ENCODE data around the gene CHSY1. TPM values are rescaled to one million over a fixed set of nuclear protein-coding genes. Genes with fewer than 3 reads are reported as not detected.

CHSY1 gene
- total RNA-seq, 2 experiments from 2014 or later = 5.0 to 14.3 TPM

DNA sequence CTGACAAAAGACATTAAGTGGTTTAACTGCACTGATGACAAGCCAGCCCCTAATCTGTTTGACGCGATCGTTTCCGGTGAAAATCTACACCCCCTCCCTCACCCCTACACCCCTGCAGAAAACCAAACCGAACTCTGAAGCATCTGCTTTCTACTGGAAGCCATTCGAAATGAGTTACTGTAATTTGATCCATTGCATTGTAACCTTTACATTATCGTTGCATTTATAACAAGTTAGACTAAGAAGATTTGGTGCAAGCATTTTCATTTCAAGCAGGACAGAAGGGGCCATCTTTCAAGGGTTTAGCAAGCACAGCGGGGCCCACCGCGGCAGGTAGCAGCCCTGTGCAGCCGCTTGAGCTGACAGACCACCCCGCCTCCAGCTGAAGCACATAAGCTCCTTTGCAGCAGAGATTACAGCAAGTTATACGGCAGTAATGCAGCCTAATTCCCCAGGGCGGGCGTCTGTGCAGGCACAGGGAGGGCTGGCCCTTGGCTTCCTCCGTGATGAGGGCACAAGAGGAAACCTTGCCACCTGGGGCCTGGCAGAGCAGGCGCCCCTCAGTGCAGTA, 79.3 kb downstream of the CHSY1 start:
- ChIA-PET CTCF (ENCODE audit: unreplicated experiment) (no interaction called here), POLR2A (interaction anchor here (0.9 kb wide), 1 partner anchor 69 kb away, joined by 3 read pairs; no protein-coding TSS in a partner anchor)
- Histone ChIP-seq H3K4me3 (ENCODE audit: low read depth, low read length, poor library complexity, severe bottlenecking) (no peak overlapping the region), H3K27ac (ENCODE audit: low read depth, low read length, poor library complexity, severe bottlenecking) (no peak overlapping the region), H3K4me2 (ENCODE audit: low read length) (no peak overlapping the region), H3K9me2 (ENCODE audit: insufficient read depth, low read length) (no peaks in the 10 kb centered on the region), H3K4me1 (ENCODE audit: insufficient read depth, low read length, poor library complexity, severe bottlenecking) (no peaks in the 10 kb centered on the region), H3K79me2 (ENCODE audit: insufficient read depth, low read depth, low read length) (no peaks in the 10 kb centered on the region), H3K9me3 (ENCODE audit: low read length) (no peaks in the 10 kb centered on the region), H3K36me3 (ENCODE audit: insufficient read depth, low read length) (no peaks in the 10 kb centered on the region), H4K20me1 (ENCODE audit: insufficient read depth, low read length) (no peaks in the 10 kb centered on the region), H2AFZ (ENCODE audit: low read length) (no peak overlapping the region)
- TF ChIP-seq EZH2phosphoT487 (IDR thresholded peaks at IDR 0.05; ENCODE audit: borderline replicate concordance, low read depth, low read length) = no peak
- TF ChIP-seq, protein P1, sequence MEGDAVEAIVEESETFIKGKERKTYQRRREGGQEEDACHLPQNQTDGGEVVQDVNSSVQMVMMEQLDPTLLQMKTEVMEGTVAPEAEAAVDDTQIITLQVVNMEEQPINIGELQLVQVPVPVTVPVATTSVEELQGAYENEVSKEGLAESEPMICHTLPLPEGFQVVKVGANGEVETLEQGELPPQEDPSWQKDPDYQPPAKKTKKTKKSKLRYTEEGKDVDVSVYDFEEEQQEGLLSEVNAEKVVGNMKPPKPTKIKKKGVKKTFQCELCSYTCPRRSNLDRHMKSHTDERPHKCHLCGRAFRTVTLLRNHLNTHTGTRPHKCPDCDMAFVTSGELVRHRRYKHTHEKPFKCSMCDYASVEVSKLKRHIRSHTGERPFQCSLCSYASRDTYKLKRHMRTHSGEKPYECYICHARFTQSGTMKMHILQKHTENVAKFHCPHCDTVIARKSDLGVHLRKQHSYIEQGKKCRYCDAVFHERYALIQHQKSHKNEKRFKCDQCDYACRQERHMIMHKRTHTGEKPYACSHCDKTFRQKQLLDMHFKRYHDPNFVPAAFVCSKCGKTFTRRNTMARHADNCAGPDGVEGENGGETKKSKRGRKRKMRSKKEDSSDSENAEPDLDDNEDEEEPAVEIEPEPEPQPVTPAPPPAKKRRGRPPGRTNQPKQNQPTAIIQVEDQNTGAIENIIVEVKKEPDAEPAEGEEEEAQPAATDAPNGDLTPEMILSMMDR (conservative IDR thresholded peaks at IDR 0.05; ENCODE audit: low read length) = no peak
- intact Hi-C loops (cut with micrococcal nuclease; ENCODE audit: unreplicated experiment) = no loop called here
- no peak for DNase-seq (ENCODE audit: low spot score)
- BruUV-seq (replicated peaks) = no TSS peak

DNA sequence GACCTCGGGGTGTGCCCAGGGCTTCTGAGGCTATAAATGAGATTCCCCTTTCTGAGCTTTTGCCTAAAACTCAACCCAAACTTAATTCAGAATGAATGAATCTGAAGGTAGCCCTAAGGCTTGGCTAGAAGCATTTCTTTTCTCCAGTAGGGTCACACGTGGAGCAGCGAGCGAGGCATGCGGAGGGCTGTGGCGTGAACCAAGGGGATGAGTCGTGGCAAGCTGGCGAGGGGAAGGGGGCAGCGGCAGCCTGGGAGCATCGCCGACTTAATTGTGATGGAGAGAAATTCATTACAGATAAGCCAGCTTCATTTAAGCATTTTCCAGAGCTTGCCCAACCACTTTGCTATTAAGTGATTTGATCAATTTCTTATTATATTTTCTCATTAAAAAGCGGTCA, 79.9 kb downstream of the CHSY1 start:
- no peak for DNase-seq (ENCODE audit: low spot score)
- Histone ChIP-seq H3K4me1 (ENCODE audit: insufficient read depth, low read length, poor library complexity, severe bottlenecking) (no peaks in the 10 kb centered on the region), H3K4me3 (ENCODE audit: low read depth, low read length, poor library complexity, severe bottlenecking) (no peak overlapping the region), H3K79me2 (ENCODE audit: insufficient read depth, low read depth, low read length) (no peaks in the 10 kb centered on the region), H4K20me1 (ENCODE audit: insufficient read depth, low read length) (no peaks in the 10 kb centered on the region), H3K36me3 (ENCODE audit: insufficient read depth, low read length) (no peaks in the 10 kb centered on the region), H2AFZ (ENCODE audit: low read length) (no peak overlapping the region), H3K9me2 (ENCODE audit: insufficient read depth, low read length) (no peaks in the 10 kb centered on the region), H3K9me3 (ENCODE audit: low read length) (0 out of 2 replicates have a peak, but pooled peaks cover 5% of the 10 kb centered on the region), H3K27ac (ENCODE audit: low read depth, low read length, poor library complexity, severe bottlenecking) (no peak overlapping the region), H3K4me2 (ENCODE audit: low read length) (no peak overlapping the region)
- no TSS peak for BruUV-seq (replicated peaks)
- CTCF ChIA-PET (ENCODE audit: unreplicated experiment) = no interaction called here
- intact Hi-C loops (cut with micrococcal nuclease; ENCODE audit: unreplicated experiment) = no loop called here
- no peak for TF ChIP-seq EZH2phosphoT487 (IDR thresholded peaks at IDR 0.05; ENCODE audit: borderline replicate concordance, low read depth, low read length)
- TF ChIP-seq, protein P1 (conservative IDR thresholded peaks at IDR 0.05; ENCODE audit: low read length) = no peak
- POLR2A ChIA-PET = interaction anchor here (0.9 kb wide), 1 partner anchor 70 kb away, joined by 3 read pairs; no protein-coding TSS in a partner anchor

- no peak overlapping the region for H2AFZ ChIP-seq (ENCODE audit: low read length)
- H3K36me3 ChIP-seq (ENCODE audit: insufficient read depth, low read length) = no peaks in the 10 kb centered on the region
- H3K79me2 ChIP-seq (ENCODE audit: insufficient read depth, low read depth, low read length) = no peaks in the 10 kb centered on the region
- POLR2A ChIA-PET = no interaction called here
- H3K4me2 ChIP-seq (ENCODE audit: low read length) = no peak overlapping the region
- intact Hi-C loops (cut with micrococcal nuclease; ENCODE audit: unreplicated experiment) = no loop called here
- no peak overlapping the region for H3K4me3 ChIP-seq (ENCODE audit: low read depth, low read length, poor library complexity, severe bottlenecking)
- H4K20me1 ChIP-seq (ENCODE audit: insufficient read depth, low read length) = no peaks in the 10 kb centered on the region
- no peak for DNase-seq (ENCODE audit: low spot score)
- BruUV-seq (replicated peaks) = no TSS peak
- H3K27ac ChIP-seq (ENCODE audit: low read depth, low read length, poor library complexity, severe bottlenecking) = no peak overlapping the region
- peaks cover 17% of the 10 kb centered on the region for H3K9me3 ChIP-seq (ENCODE audit: low read length)
- CTCF ChIA-PET (ENCODE audit: unreplicated experiment) = no interaction called here
- no peaks in the 10 kb centered on the region for H3K4me1 ChIP-seq (ENCODE audit: insufficient read depth, low read length, poor library complexity, severe bottlenecking)
- TF ChIP-seq, protein P1 (conservative IDR thresholded peaks at IDR 0.05; ENCODE audit: low read length) = no peak
- TF ChIP-seq EZH2phosphoT487 (IDR thresholded peaks at IDR 0.05; ENCODE audit: borderline replicate concordance, low read depth, low read length) = no peak
- no peaks in the 10 kb centered on the region for H3K9me2 ChIP-seq (ENCODE audit: insufficient read depth, low read length)
Observed at GRCh38 chr15:101170568-101171350, 81.1 kb downstream of the CHSY1 start.
